Common myeloid progenitor, CD34-positive (primary cell): ENCODE measurements around the gene KCNMB1.
"Not testable (repeated sequence)": the region's sequence is repeated elsewhere in the genome, so short reads cannot be mapped to it uniquely, and the experiment has no call there.

Experiments
- CTCF ChIA-PET: fragments of 350-600 bp; sonication (Branson Sonifier 250); formaldehyde crosslinking; loops from one replicate; lab custom pipeline; 2021; ENCODE audit warnings: antibody characterized with exemption; lab: Charles Lee
- POLR2A ChIA-PET: fragments of 350-600 bp; sonication (Branson Sonifier 250); formaldehyde crosslinking; loops from one replicate; lab custom pipeline; 2021; ENCODE audit warnings: antibody characterized with exemption; lab: Charles Lee
- DNase-seq, 3 donors: peaks; one replicate each; pipeline versions ENCODE4 v3.0.0 to v3.0.0-alpha.2; 2013
- H3K27ac ChIP-seq, 2 experiments: 1 replicate in 1 of 2; 2 replicates in 1 of 2; pipeline ENCODE4 v1.7.0; 2013; ENCODE audit warnings: inconsistent platforms in 2 of 2, low read length in 2 of 2, mild to moderate bottlenecking in 2 of 2, low read depth in 1 of 2, moderate library complexity in 1 of 2; ENCODE audit not compliant: severe bottlenecking in 2 of 2, insufficient read depth in 1 of 2, poor library complexity in 1 of 2
- H3K27me3 ChIP-seq, 5 experiments: replicated peaks in 2 of 5; 1 replicate in 3 of 5; 2 replicates in 2 of 5; pipeline versions ENCODE4 v1.6.1 to v1.7.0; 2013; ENCODE audit warnings: low read length in 4 of 5, mild to moderate bottlenecking in 2 of 5, moderate library complexity in 2 of 5, inconsistent platforms in 1 of 5; ENCODE audit not compliant: insufficient read depth in 5 of 5, control insufficient read depth in 4 of 5
- H3K36me3 ChIP-seq, 4 experiments: 1 replicate in 2 of 4; 2 replicates in 2 of 4; pipeline versions ENCODE4 v1.6.1 to v1.7.0; 2013; ENCODE audit warnings: low read length in 3 of 4, control low read depth in 1 of 4, mild to moderate bottlenecking in 1 of 4; ENCODE audit not compliant: control insufficient read depth in 4 of 4, insufficient read depth in 4 of 4
- H3K4me1 ChIP-seq, 4 experiments: 1 replicate in 3 of 4; 2 replicates in 1 of 4; pipeline versions ENCODE4 v1.6.1 to v1.7.1; 2013; ENCODE audit warnings: low read length in 3 of 4, mild to moderate bottlenecking in 3 of 4, control low read depth in 1 of 4, inconsistent platforms in 1 of 4, moderate library complexity in 1 of 4; ENCODE audit not compliant: control insufficient read depth in 4 of 4, insufficient read depth in 4 of 4; ENCODE audit errors: control extremely low read depth in 1 of 4
- H3K4me3 ChIP-seq, 7 experiments: 1 replicate in 4 of 7; 2 replicates in 3 of 7; pipeline versions ENCODE4 v1.5.1 to v1.7.0; 2013; ENCODE audit warnings: mild to moderate bottlenecking in 7 of 7, low read length in 6 of 7, moderate library complexity in 6 of 7, inconsistent platforms in 2 of 7, low read depth in 2 of 7, control low read depth in 1 of 7; ENCODE audit not compliant: insufficient read depth in 4 of 7, control insufficient read depth in 1 of 7; ENCODE audit errors: extremely low read depth in 1 of 7
- H3K9me3 ChIP-seq, 5 experiments: 1 replicate in 4 of 5; 2 replicates in 1 of 5; pipeline versions ENCODE4 v1.6.1 to v1.7.1; 2013; ENCODE audit warnings: low read length in 4 of 5, mild to moderate bottlenecking in 2 of 5, inconsistent platforms in 1 of 5, low read depth in 1 of 5, moderate library complexity in 1 of 5; ENCODE audit not compliant: control insufficient read depth in 4 of 5, insufficient read depth in 2 of 5; ENCODE audit errors: control extremely low read depth in 1 of 5
- WGBS: methylation state at CpG from one replicate; pipeline ENCODE4 v1.1.5; 2013; ENCODE audit not compliant: insufficient coverage; 5-methylcytosine and 5-hydroxymethylcytosine counted together

KCNMB1 gene

DNA sequence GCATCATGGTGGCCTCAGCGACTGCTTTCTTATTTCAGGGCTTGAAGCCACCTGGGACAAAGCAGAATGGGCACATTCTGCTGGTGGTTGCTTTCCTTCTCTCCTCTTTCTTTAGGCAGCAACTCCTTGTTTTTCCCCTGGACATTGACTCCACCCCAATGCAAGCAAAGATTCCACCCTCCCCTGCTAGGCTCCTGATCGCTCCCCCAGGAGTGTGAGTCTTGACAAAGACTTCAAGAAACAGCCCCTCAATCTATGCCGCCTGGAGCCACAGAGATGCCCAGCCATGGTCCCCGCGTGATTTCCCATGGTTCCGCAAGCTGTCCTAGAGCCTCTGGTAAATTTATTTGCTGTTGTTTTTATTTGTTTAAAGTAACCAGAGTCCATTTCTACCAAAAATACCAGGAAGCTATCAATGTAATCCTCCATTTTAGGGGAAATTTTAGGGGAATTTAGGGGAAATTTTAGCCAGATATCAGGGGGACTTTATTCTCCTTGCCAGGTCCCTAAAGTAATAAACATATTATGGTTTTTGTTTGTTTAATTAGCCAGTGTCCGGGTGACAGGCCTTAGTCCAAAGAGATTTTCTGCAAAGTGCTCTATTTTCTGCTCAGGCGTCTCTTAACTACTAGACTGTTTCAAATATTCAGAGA is 2.3 kb downstream of the KCNMB1 start:
- WGBS = 100% methylated on average over 2 of the region's 8 CpGs
- Histone ChIP-seq H3K27ac (no peak overlapping the region), H3K36me3 (no peaks in the 10 kb centered on the region), H3K9me3 (no peaks in the 10 kb centered on the region), H3K4me3 (no peak overlapping the region), H3K27me3 (no peaks in the 10 kb centered on the region), H3K4me1 (peaks cover 0 to 20% (median 16%) of the 10 kb centered on the region in 4 experiments)
- CTCF ChIA-PET = interaction anchor here (0.9 to 2.3 kb wide), 6 partner anchors 9 to 28 kb away, joined by 3 to 9 read pairs (median 4); no protein-coding TSS in a partner anchor
- POLR2A ChIA-PET = interaction anchor here (0.8 kb wide), 1 partner anchor 159 kb away, joined by 3 read pairs; no protein-coding TSS in a partner anchor
- no peak for DNase-seq

DNA sequence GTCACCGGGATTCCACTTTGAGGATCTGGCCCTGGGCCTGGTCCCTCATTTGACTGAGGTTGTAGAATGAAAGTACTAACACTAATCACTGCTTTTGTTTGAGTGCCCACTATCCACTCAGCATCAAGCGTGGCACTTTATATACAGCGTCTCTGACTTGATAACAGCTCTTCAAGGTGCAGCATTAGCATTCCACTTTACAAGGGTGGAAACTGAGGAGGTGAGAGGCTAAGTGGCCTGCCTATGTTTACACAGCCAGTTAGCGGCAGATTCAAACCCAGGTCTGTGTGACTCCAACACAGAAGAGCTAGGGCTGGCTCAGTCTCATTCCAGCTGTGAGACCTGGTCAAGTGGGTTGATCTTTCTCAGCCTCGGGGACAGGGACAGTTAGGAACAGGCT is 5.9 kb downstream of the KCNMB1 start:
- ChIA-PET CTCF (interaction anchor here (0.8 kb wide), 1 partner anchor 9 kb away, joined by 3 read pairs; no protein-coding TSS in a partner anchor), POLR2A (no interaction called here)
- H3K36me3 ChIP-seq = no peaks in the 10 kb centered on the region
- DNase-seq = no peak
- 96% methylated on average over 5 of the region's 5 CpGs for WGBS
- peaks cover 0 to 6% (median 2%) of the 10 kb centered on the region in 4 experiments for H3K4me1 ChIP-seq
- H3K9me3 ChIP-seq = no peaks in the 10 kb centered on the region
- no peak overlapping the region for H3K4me3 ChIP-seq
- no peaks in the 10 kb centered on the region for H3K27me3 ChIP-seq
- no peak overlapping the region for H3K27ac ChIP-seq

DNA sequence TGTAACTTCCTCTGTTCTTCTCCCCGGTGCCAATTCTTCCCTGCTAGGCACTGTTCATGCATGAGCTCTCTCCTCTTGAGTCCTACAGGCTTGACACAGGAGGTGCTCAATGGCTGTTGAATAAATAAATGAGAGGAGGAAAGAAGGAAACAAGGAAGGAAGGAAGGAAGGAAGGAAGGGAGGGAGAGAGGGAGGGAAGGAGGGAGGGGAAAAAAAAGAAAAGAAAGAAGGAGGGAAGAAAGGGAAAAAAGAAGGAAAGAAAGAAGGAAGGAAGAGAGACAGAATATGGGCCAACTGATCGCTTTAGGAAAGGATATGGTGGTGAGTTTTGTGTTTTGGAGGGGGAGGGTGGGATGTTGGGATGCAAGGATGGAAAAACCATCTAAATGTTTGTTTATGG is 6.4 kb downstream of the KCNMB1 start:
- ChIA-PET POLR2A (no interaction called here), CTCF (interaction anchor here (0.8 to 1.2 kb wide), 2 partner anchors 9 to 19 kb away, joined by 3 read pairs; no protein-coding TSS in a partner anchor)
- H3K36me3 ChIP-seq = no peaks in the 10 kb centered on the region
- no peak for DNase-seq
- H3K4me3 ChIP-seq = no peak overlapping the region
- H3K27me3 ChIP-seq = no peaks in the 10 kb centered on the region
- no peak overlapping the region for H3K27ac ChIP-seq
- no peaks in the 10 kb centered on the region for H3K9me3 ChIP-seq
- peaks cover 0 to 1% (median under 1%) of the 10 kb centered on the region in 4 experiments for H3K4me1 ChIP-seq
- 100% methylated on average over 1 of the region's 2 CpGs for WGBS

DNA sequence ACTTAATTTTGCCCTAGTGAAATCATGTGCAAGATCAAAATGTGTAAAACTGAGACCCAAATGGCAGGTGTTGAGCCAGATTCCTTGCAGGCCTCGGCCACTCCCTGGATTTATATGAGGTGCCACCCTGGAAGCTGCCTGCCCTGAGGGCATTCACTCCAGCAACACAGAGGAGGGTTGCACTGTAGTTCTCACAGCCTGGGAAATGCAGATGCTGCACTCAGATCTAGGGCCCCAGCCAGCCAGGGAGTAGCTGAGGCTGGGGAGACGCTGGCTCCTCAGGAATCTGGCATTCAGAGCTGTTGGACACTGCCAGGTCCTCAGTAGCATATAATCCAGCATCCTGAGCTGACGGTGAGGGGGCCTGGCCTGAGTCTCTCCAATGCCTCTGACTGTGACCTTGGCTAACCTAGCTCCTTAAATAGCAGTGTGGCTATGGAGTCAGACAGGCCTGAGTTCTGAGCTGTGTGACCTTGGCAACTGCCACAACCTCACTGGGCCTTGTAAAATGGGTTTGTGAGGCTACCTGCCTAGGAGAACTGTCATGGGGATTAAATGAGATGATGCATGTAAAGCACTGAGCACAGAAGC is 8.7 kb downstream of the KCNMB1 start:
- 98% methylated on average over 3 of the region's 3 CpGs for WGBS
- POLR2A ChIA-PET = interaction anchor here (0.9 kb wide), 1 partner anchor 22 kb away, joined by 3 read pairs; no protein-coding TSS in a partner anchor
- CTCF ChIA-PET = interaction anchor here (0.8 to 2.2 kb wide), 7 partner anchors 8 to 253 kb away, joined by 3 to 8 read pairs (median 4); partner anchors contain the start of gene KCNMB1
- Histone ChIP-seq H3K36me3 (no peaks in the 10 kb centered on the region), H3K27ac (no peak overlapping the region), H3K27me3 (no peaks in the 10 kb centered on the region), H3K9me3 (no peaks in the 10 kb centered on the region), H3K4me1 (no peaks in the 10 kb centered on the region), H3K4me3 (no peak overlapping the region)
- no peak for DNase-seq

- H3K27me3 ChIP-seq = no peaks in the 10 kb centered on the region
- no peak overlapping the region for H3K27ac ChIP-seq
- POLR2A ChIA-PET = no interaction called here
- CTCF ChIA-PET = interaction anchor here (0.8 to 2.0 kb wide), 3 partner anchors 30 to 254 kb away, joined by 3 to 4 read pairs (median 4); no protein-coding TSS in a partner anchor
- DNase-seq = no peak
- WGBS = 97% methylated on average over 13 of the region's 16 CpGs
- H3K4me3 ChIP-seq = no peak overlapping the region
- H3K4me1 ChIP-seq = no peaks in the 10 kb centered on the region
- H3K9me3 ChIP-seq = no peaks in the 10 kb centered on the region
- H3K36me3 ChIP-seq = no peaks in the 10 kb centered on the region
Observed at GRCh38 chr5:170378740-170379139, 10.4 kb downstream of the KCNMB1 start.

GRCh38 chr5:170377027-170377426 is 12.1 kb downstream of the KCNMB1 start:
- DNase-seq = no peak
- Histone ChIP-seq H3K9me3 (no peaks in the 10 kb centered on the region), H3K36me3 (no peaks in the 10 kb centered on the region), H3K27ac (no peak overlapping the region), H3K4me3 (no peak overlapping the region), H3K27me3 (no peaks in the 10 kb centered on the region), H3K4me1 (no peaks in the 10 kb centered on the region)
- ChIA-PET POLR2A (no interaction called here), CTCF (no interaction called here)
- WGBS = 96% methylated on average over 11 of the region's 11 CpGs

- H3K4me1 ChIP-seq, H3K27me3 ChIP-seq, DNase-seq, H3K9me3 ChIP-seq, CTCF ChIA-PET, H3K27ac ChIP-seq, H3K4me3 ChIP-seq, H3K36me3 ChIP-seq, POLR2A ChIA-PET: not testable (repeated sequence)
- 100% methylated on average over 1 of the region's 3 CpGs for WGBS
Observed at GRCh38 chr5:170376526-170376925, 12.6 kb downstream of the KCNMB1 start.
